ENCODE measurements around the gene TMEM150B. TPM values are rescaled to one million over a fixed set of nuclear protein-coding genes. Genes with fewer than 3 reads are reported as not detected.

TMEM150B gene
- total RNA-seq, 1 experiment from 2014 or later = not detected

DNA sequence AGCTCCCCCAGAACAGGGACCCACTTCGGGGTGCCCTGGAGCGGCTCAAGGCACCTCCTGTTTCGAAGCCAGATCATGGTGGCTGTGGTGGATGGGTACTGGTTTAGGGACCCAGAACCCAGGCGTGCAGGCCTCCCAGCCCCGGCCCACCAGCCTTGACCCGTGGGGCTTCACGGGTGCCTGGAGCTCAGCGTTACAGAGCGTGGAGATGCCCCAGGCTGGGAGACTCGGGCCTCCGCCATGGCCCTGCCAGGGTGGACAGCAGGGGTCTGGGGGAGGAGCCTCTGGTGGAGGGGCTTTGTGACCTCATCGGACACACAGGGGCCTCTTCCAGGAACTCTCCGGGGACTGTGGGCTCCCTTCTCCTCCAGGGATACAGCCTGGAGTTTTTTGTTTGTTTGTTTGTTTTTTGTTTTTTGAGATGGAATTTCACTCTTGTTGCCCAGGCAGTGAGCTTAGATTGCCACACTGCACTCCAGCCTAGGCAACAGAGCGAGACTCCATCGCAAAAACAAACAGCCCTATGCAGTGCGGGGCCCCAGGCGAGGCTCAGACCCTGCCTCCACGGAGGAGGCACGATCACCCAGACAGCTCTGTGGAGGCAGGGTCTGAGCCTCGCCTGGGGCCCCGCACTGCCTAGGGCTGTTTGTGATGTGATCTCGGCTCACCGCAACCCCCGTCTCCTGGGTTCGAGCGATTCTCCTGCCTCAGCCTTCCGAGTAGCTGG is 38.0 kb upstream of the TMEM150B start, which contains the start of gene GARIN5B:
GARIN5B (minus strand) TSS at position 271 of the 727 bp plus-strand sequence; CDS start at position 77, 194 bp downstream.
- Histone ChIP-seq H3K36me3 (peaks cover 35% of the 10 kb centered on the region), H3K9me3 (replicated peaks) (no peaks in the 10 kb centered on the region), H3K4me3 (no peak within 1 kb of the TSS), H3K27ac (no peak within 1 kb of the TSS), H3K27me3 (replicated peaks) (0 out of 2 replicates have a peak, but pooled peaks cover 1% of the 10 kb centered on the region), H3K4me1 (replicated peaks) (peaks cover 17% of the 10 kb centered on the region)
- no peak for DNase-seq (ENCODE audit: low read depth in 1 of 2, low spot score in 2 of 2)

DNA sequence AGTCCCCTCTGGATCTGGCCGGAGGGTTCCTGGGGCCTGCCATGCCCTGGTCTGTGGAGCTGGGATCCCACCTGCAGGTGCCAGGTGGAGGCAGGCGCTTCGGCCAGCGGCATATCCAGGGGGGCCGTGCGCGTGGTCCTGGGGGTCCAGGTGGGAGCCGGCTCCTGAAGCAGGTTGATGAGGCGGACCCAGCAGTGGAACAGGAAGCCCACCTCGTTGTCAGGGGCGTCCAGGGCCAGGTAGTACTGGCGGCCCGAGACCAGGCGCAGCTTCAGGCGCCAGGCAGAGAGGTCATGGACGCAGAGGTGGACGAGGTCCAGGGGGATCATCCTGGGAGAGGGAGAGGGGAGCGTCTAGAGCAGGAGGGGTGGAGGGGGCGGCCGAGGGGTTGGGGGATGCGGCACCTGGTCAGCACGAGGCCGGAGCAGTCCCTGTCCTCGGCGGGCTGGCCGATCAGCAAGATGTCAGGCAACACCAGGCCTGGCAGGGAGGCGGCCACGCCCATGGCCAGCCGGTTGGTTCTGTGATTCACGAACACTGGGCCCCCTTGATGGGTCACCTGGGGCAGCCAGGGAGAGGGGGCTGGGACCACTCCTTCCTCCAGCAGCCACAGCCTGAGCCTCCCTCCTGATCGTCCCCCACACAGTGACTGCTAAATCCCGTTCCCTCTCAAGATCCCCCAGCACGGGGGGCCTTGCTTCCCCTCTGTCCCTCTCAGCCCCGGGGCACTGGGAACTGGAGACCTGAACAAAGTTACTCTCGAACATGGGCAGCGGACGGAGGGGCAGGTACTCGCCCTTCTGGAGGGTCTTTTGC is 37.2 kb upstream of the TMEM150B start:
- H3K27ac ChIP-seq = no peak overlapping the region
- no peak for DNase-seq (ENCODE audit: low read depth in 1 of 2, low spot score in 2 of 2)
- H3K9me3 ChIP-seq (replicated peaks) = no peaks in the 10 kb centered on the region
- peaks cover 27% of the 10 kb centered on the region for H3K36me3 ChIP-seq
- H3K27me3 ChIP-seq (replicated peaks) = peaks cover 6% of the 10 kb centered on the region
- H3K4me1 ChIP-seq (replicated peaks) = peaks cover 17% of the 10 kb centered on the region; the same call in 1 of the 2 replicates
- no peak overlapping the region for H3K4me3 ChIP-seq

DNA sequence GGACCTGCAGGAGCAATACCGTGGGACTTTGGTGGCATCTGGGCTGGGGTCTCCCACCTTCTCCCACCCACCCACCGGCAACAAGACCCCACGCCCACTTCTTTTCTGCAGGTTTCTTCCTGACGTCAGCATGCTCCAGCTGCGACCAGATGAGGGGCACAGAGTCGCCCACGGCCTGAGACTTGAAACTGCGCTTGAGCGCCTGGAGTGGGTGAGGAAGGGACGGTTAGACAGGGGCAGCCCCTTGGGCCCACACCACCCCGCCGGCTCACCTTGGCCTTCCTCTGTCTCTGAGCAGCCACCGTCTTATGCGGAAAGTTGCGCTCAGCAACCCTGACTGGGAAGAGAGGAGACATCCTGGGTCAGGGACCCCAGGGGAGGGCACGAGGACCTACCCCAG is 35.8 kb upstream of the TMEM150B start:
- H3K9me3 ChIP-seq (replicated peaks) = no peaks in the 10 kb centered on the region
- DNase-seq (ENCODE audit: low read depth in 1 of 2, low spot score in 2 of 2) = no peak
- H3K36me3 ChIP-seq = peaks cover 14% of the 10 kb centered on the region
- peaks cover 18% of the 10 kb centered on the region for H3K27me3 ChIP-seq (replicated peaks)
- H3K4me3 ChIP-seq = no peak overlapping the region
- H3K4me1 ChIP-seq (replicated peaks) = peaks cover 14% of the 10 kb centered on the region; the same call in 1 of the 2 replicates
- H3K27ac ChIP-seq = no peak overlapping the region

DNA sequence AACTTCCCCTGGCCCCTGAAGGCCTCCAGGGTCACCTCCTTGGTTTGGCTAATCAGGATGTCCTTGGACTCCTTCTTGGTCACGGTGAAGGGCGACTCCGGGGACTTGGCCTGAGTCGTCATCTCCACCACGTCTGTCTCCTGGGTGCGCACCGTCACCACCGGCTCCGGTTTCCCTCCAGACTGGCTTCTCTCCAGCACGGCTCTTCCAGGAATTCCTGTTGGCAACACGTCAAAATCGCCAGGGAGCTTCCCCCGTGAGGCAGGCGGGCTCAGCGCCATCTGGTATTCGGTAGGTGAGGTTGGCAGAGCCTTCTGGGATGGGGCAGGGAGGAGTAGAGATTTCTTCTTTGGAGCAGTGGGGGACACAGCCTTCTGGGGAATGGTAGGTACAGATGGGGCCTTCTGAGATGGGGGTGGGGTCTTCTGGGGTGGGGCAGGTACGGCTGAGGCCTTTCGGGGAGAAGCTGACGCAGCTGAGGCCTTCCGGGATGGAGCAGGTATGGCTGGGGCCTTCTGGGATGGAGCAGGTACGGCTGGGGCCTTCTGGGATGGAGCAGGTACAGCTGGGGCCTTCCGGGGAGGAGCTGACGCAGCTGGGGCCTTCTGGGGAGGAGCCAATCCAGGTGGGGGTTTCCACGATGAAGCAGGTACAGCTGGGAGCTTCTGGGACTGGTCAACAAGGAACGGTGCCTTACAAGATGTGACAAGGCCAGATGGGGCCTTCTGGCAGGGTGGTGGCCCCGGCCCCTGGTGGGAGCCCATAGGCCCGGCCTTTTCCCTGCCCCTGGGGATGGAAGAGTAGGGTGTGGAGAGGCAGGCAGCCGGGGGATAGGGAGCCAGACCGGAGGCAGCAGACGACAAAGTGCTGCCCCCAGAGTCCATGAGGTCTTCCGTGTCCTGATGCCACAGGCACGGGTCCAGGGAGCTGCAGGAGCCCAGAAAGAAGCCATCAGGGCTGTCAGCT is 34.1 kb upstream of the TMEM150B start:
- Histone ChIP-seq H3K36me3 (no peaks in the 10 kb centered on the region), H3K27ac (no peak overlapping the region), H3K9me3 (replicated peaks) (0 out of 2 replicates have a peak, but pooled peaks cover 3% of the 10 kb centered on the region), H3K4me3 (no peak overlapping the region), H3K27me3 (replicated peaks) (peaks cover 30% of the 10 kb centered on the region), H3K4me1 (replicated peaks) (peaks cover 5% of the 10 kb centered on the region; the same call in 1 of the 2 replicates)
- DNase-seq (ENCODE audit: low read depth in 1 of 2, low spot score in 2 of 2) = no peak

DNA sequence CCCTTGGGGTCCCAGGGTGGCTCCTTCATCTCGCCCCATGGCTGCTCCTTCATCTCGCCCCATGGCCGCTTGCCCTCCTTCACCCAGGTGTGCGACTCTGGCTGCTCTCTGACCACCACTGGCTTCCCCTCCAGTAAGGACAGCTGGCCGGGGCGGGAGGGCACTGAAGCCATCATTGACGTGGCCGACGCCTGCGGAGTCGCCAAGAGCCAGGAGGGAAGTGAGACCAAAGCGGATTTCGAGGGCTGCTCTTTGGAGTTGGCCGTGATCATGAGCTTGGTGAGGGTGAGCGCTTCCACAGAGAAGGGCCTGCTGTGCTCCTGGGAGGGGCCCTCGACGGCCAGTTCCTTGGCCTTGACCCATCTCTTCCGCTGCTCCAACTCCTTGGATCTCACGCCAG is 33.4 kb upstream of the TMEM150B start:
- no peak for DNase-seq (ENCODE audit: low read depth in 1 of 2, low spot score in 2 of 2)
- Histone ChIP-seq H3K4me3 (no peak overlapping the region), H3K36me3 (no peaks in the 10 kb centered on the region), H3K4me1 (replicated peaks) (peaks cover 10% of the 10 kb centered on the region), H3K9me3 (replicated peaks) (0 out of 2 replicates have a peak, but pooled peaks cover 3% of the 10 kb centered on the region), H3K27ac (no peak overlapping the region), H3K27me3 (replicated peaks) (peaks cover 35% of the 10 kb centered on the region)

DNA sequence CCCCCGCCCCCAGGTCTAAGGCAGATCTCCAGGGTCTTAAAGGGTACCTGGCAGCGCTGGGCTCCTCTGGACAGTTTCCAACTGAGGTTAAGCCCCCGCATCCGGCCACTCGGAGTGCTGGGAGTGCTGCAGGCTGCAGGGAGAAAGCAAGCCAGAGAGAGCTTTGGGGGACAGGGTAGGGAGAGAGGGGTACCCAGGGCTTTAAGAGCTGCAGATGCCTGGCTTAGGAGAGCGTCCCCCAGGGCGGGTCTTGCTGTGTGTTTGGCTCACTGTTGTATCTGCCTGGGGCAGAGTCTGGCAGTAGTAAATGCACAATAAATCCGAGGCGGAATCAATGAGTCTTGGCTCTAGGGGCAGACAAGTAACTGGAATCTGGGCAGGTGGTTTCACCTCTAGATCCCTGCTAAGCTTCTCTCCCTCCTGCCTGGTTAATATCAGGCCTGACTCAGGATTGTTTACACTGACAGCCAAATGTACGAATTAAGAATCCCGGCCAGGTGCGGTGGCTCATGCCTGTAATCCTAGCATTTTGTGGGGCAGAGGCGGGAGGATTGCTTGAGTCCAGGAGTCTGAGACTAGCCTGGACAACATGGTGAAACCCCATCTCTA is 30.2 kb upstream of the TMEM150B start:
- Histone ChIP-seq H3K9me3 (replicated peaks) (peaks cover 3% of the 10 kb centered on the region; the same call in 1 of the 2 replicates), H3K27me3 (replicated peaks) (peaks cover 49% of the 10 kb centered on the region), H3K4me1 (replicated peaks) (peaks cover 31% of the 10 kb centered on the region), H3K36me3 (no peaks in the 10 kb centered on the region), H3K4me3 (no peak overlapping the region), H3K27ac (no peak overlapping the region)
- no peak for DNase-seq (ENCODE audit: low read depth in 1 of 2, low spot score in 2 of 2)

DNA sequence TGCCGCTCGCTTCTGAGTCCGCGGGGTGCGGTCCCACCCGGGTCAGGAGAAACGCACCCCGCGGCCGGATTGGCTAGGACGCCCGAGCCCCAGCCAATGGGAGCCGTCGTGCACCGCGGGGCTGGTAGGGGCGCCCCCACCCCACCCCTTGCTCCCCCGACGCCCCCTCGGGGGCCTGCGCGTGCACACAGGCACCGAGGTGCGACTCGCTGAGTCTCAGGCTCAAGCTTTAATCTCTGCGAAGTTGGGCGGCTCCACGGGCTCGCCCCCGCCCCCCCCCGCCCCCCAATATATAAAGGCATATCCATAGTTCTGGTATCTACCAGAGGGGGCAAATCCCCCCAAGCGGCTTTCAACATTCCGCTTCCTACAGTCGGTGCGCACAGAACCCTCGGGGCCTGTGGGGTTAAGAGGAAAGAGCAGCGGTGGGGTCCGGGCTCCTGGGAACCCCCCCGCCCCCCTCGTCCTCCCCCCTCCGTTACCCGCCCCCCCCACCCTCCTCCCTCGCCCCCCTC is 29.6 kb upstream of the TMEM150B start, which contains the start of gene COX6B2:
COX6B2 (minus strand) TSS at position 22 of the 515 bp plus-strand sequence. CDS start 198 bp downstream, outside the sequence.
- H3K36me3 ChIP-seq = no peaks in the 10 kb centered on the region
- H3K27ac ChIP-seq = no peak within 1 kb of the TSS
- H3K4me3 ChIP-seq = peak within 1 kb of the TSS; percentile 23
- peaks cover 49% of the 10 kb centered on the region for H3K27me3 ChIP-seq (replicated peaks)
- DNase-seq (ENCODE audit: low read depth in 1 of 2, low spot score in 2 of 2) = no peak
- H3K9me3 ChIP-seq (replicated peaks) = peaks cover 3% of the 10 kb centered on the region; the same call in 1 of the 2 replicates
- peaks cover 33% of the 10 kb centered on the region for H3K4me1 ChIP-seq (replicated peaks)

DNA sequence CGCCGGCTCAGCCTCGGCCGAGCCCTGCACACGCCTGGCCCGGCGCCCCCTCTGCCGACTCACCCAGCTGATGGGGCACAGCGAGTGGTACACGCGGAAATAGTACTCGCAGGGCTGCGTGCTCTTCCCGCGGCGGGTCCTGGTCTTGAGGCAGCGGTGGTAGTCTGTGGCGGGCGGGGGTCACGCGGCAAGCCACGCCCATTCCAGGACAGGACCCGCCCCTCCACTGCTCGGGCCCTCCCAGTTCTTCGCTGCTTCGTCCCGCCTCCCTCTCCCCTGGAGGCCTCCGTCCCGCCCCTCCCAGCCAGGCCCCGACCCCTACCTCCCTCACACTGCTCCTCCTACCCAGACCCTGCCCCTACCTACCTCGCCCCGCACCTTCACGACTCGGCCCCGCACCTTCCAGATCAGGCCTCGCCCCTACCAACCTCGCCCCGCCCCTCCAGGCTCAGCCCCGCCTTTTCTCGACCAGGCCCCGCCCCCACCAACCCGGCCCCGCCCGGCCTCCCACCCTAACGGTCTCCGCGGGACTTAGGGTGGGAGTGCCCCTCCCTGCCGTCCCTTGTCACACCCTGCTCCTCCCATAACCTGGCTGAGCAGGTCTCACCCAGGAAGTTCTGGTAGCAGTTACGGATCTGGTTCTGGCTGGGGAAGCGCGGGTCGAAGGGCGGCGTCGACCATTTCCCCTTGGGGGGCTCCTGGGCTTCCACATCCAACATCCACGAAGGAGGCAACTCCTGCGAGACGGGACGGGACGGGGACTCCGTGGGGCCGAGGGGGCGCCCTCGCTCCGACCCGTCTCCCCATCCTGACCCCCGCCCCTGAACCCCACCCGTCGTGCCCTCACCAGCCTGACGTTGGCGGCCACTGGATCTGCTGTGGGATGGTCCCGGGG is 28.9 kb upstream of the TMEM150B start:
- Histone ChIP-seq H3K9me3 (replicated peaks) (peaks cover 3% of the 10 kb centered on the region; the same call in 1 of the 2 replicates), H3K4me3 (peak overlapping the region; percentile 23), H3K27me3 (replicated peaks) (peaks cover 49% of the 10 kb centered on the region), H3K27ac (no peak overlapping the region), H3K4me1 (replicated peaks) (peaks cover 33% of the 10 kb centered on the region), H3K36me3 (no peaks in the 10 kb centered on the region)
- DNase-seq (ENCODE audit: low read depth in 1 of 2, low spot score in 2 of 2) = peak in 1 of 2 experiments; percentile 56

DNA sequence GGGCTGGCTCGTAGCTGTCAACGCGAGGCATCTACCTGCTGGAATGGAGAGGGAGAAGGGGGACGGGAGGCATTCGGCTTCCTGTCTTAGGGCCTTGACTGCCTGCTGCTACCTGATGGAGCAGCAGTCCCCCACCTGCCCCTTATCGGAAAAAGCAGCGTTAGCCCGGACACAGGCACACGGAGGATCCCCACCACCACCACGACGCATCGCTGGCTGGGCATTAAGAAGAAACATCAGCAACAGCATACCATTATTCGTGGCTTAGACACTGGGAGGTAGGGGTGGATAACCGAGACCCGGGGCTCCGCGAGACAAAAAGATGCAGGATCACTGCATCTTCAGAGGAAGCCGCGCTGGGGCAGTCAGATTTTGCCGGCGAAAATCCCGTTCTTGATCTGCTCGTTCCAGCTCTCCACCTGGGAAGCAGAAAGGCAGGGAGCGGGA is 28.2 kb upstream of the TMEM150B start:
- H3K27me3 ChIP-seq (replicated peaks) = peaks cover 49% of the 10 kb centered on the region
- H3K9me3 ChIP-seq (replicated peaks) = peaks cover 3% of the 10 kb centered on the region; the same call in 1 of the 2 replicates
- no peak for DNase-seq (ENCODE audit: low read depth in 1 of 2, low spot score in 2 of 2)
- peak overlapping the region; percentile 23 for H3K4me3 ChIP-seq
- no peaks in the 10 kb centered on the region for H3K36me3 ChIP-seq
- peaks cover 33% of the 10 kb centered on the region for H3K4me1 ChIP-seq (replicated peaks)
- H3K27ac ChIP-seq = no peak overlapping the region

DNA sequence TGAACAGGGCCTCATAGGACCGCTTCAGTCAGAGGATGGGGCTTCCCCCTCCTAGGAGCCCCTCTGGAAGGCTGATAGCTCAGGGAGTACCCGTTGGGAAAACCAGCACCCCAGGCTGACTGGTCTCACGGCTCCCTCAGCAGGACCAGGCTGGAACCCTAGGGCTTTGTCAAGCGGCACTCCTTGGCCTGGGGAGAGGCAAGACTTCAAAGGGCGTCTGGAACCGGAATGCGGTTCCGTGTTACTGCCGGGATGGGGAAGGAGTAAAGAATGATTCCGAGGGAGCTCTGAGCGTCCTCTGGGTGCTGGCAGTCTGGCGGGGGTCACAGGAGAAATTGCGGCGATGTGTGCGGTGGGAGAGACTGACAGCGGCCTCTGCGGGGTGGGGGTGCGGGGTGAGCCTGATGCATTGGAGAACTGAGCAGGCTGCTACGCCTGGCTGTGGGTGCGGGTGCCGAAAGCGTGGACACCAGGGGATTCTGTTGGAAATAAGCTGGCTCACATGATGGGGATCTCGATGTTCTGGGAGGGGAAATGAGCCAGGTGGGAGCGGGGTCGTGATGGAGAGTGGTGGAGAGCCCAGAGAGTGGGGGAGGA is 27.5 kb upstream of the TMEM150B start:
- H3K27ac ChIP-seq = no peak overlapping the region
- H3K36me3 ChIP-seq = no peaks in the 10 kb centered on the region
- DNase-seq (ENCODE audit: low read depth in 1 of 2, low spot score in 2 of 2) = no peak
- H3K4me1 ChIP-seq (replicated peaks) = peaks cover 33% of the 10 kb centered on the region
- peaks cover 3% of the 10 kb centered on the region; the same call in 1 of the 2 replicates for H3K9me3 ChIP-seq (replicated peaks)
- no peak overlapping the region for H3K4me3 ChIP-seq
- H3K27me3 ChIP-seq (replicated peaks) = peaks cover 46% of the 10 kb centered on the region

DNA sequence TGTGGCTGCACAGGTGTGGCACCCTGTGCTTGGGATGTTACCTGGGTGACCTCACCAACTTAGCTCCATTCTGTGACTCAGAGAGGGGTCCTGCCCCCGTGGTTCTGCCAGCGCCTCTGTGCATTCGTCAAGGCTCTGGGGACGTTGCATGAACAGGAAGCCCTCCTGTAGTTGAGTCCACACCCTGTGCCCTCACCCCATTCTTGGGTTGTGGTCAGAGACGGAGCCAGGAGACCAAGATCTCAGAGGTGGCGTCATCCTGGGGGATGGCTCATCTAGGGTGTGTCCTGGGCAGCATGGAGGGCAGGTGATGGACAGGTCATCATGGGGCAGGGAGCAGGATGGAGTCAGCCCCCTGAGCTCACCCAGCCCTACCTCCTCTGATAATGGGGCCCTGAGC is 26.9 kb upstream of the TMEM150B start:
- Histone ChIP-seq H3K27me3 (replicated peaks) (peaks cover 40% of the 10 kb centered on the region), H3K4me3 (no peak overlapping the region), H3K27ac (no peak overlapping the region), H3K4me1 (replicated peaks) (peaks cover 33% of the 10 kb centered on the region), H3K9me3 (replicated peaks) (peaks cover 3% of the 10 kb centered on the region; the same call in 1 of the 2 replicates), H3K36me3 (no peaks in the 10 kb centered on the region)
- no peak for DNase-seq (ENCODE audit: low read depth in 1 of 2, low spot score in 2 of 2)

Data from SJSA1 (cell line).